ENCODE data around the gene MIB2. TPM values are rescaled to one million over a fixed set of nuclear protein-coding genes. Genes with fewer than 3 reads are reported as not detected.

Gene MIB2
- total RNA-seq, 4 donors from 2014 or later, result 94.2 to 346 (median 224) TPM

GRCh38 chr1:1617516-1617915 is 2.2 kb downstream of the MIB2 start:
- DNase-seq, result no peak
- intact Hi-C loops (cut with DNase I; ENCODE audit: low total_unique reads), result no loop called here
- in situ Hi-C loops (cut with MboI; ENCODE audit: low pct_ligation_motif_present in 1 of 4, low pct_unique_long_range_greater_than_20kb in 1 of 4, low sequenced_read_pairs in 3 of 4), result no loop called here
- TF ChIP-seq POLR2AphosphoS5 (IDR thresholded peaks at IDR 0.05) (no peak), POLR2A (IDR thresholded peaks at IDR 0.05) (no peak), EP300 (IDR thresholded peaks at IDR 0.05; ENCODE audit: low read depth) (no peak), CTCF (IDR thresholded peaks at IDR 0.05) (no peak)
- Histone ChIP-seq H3K9me3 (no peaks in the 10 kb centered on the region), H3K4me1 (peaks cover 20 to 30% (median 28%) of the 10 kb centered on the region in 4 donors), H3K36me3 (no peaks in the 10 kb centered on the region), H3K4me3 (no peak overlapping the region), H3K27ac (no peak overlapping the region), H3K27me3 (no peaks in the 10 kb centered on the region)
- WGBS, 2 donors (ENCODE audit: low coverage in 1 of 2), result 84 to 93% methylated on average over 8 to 9 of the region's 11 CpGs

- Histone ChIP-seq H3K9me3 (no peaks in the 10 kb centered on the region), H3K27me3 (no peaks in the 10 kb centered on the region), H3K36me3 (no peaks in the 10 kb centered on the region), H3K27ac (no peak overlapping the region), H3K4me1 (peaks cover 20 to 30% (median 28%) of the 10 kb centered on the region in 4 donors), H3K4me3 (no peak overlapping the region)
- TF ChIP-seq POLR2AphosphoS5 (IDR thresholded peaks at IDR 0.05), result no peak
- TF ChIP-seq CTCF (IDR thresholded peaks at IDR 0.05), result no peak
- in situ Hi-C loops (cut with MboI; ENCODE audit: low pct_ligation_motif_present in 1 of 4, low pct_unique_long_range_greater_than_20kb in 1 of 4, low sequenced_read_pairs in 3 of 4), result no loop called here
- intact Hi-C loops (cut with DNase I; ENCODE audit: low total_unique reads), result no loop called here
- 92 to 93% methylated on average over 3 to 6 of the region's 6 CpGs for WGBS, 2 donors (ENCODE audit: low coverage in 1 of 2)
- DNase-seq, result no peak
Observed at GRCh38 chr1:1617925-1618324, 2.6 kb downstream of the MIB2 start.

DNA sequence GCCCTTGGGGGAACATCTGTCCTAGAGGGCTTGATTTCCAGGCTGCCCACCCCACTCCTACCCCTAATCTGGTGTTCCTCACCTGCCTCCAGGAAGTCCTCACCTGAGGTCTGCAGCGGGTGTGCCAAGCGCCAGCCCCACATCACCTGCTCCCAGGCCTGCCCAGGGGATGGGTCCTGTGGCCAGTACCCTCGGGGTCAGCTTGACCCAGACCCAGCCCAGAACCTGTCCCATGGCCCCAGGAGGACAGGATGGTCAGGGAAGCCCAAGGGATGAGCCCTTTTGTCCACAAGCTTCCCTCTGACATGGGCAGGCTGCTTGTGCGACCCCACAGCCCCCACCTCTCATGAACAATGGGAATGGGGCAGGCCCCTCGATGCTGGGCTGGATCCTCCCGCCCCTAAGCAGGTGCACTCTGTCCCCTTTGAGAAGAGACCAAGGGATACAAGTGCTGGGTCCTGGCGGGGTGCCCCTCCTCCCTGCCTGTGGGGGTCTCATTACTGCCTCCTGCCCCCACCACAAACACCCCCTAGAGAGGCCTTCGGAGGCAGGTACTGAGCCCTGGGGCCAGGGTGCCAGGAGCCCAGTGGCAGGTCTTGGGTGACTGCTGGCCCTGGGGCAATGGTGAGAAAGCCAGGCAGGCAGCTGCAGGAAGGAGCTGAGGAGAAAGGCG is 3.2 kb downstream of the MIB2 start:
- H3K4me1 ChIP-seq, result peaks cover 19 to 29% (median 26%) of the 10 kb centered on the region in 4 donors
- in situ Hi-C loops (cut with MboI; ENCODE audit: low pct_ligation_motif_present in 1 of 4, low pct_unique_long_range_greater_than_20kb in 1 of 4, low sequenced_read_pairs in 3 of 4) (no loop called here), intact Hi-C loops (cut with DNase I; ENCODE audit: low total_unique reads) (no loop called here)
- WGBS, 2 donors (ENCODE audit: low coverage in 1 of 2), result 80 to 98% methylated on average over 1 to 8 of the region's 9 CpGs
- no peak for DNase-seq
- H3K36me3 ChIP-seq, result no peaks in the 10 kb centered on the region
- no peaks in the 10 kb centered on the region for H3K27me3 ChIP-seq
- no peak overlapping the region for H3K27ac ChIP-seq
- no peak overlapping the region for H3K4me3 ChIP-seq
- H3K9me3 ChIP-seq, result no peaks in the 10 kb centered on the region
- no peak for TF ChIP-seq EP300 (IDR thresholded peaks at IDR 0.05; ENCODE audit: low read depth)
- no peak for TF ChIP-seq POLR2A (IDR thresholded peaks at IDR 0.05)
- TF ChIP-seq POLR2AphosphoS5 (IDR thresholded peaks at IDR 0.05), result no peak
- no peak for TF ChIP-seq CTCF (IDR thresholded peaks at IDR 0.05)

DNA sequence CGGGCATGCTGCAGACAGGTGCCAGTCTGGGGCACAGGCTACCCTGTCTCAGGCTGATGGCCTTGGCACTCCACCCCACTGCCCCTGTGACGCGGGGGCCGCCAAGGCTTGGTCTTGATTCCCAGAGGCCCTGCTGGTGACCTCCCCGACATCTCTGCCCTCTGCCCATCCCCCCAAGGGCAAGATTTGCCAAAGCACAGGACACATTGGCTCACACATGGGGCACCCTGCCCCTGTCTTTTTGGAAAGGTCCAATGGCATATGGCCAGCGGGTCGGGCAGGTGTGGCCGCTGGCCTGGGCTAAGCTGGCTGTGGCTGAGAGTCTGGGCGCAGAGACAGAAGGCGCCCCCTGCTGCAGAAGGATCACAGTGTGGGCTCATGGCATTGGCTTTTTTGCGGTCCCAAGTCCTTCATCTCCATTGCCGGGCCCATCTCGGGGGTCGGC is 4.6 kb downstream of the MIB2 start:
- H3K36me3 ChIP-seq, result no peaks in the 10 kb centered on the region

More for the DNA sequence above, 4.6 kb downstream of the MIB2 start:
- Histone ChIP-seq H3K9me3 (no peaks in the 10 kb centered on the region), H3K27me3 (no peaks in the 10 kb centered on the region), H3K27ac (no peak overlapping the region), H3K4me3 (no peak overlapping the region), H3K4me1 (peaks cover 9 to 16% (median 13%) of the 10 kb centered on the region in 4 donors)
- TF ChIP-seq EP300 (IDR thresholded peaks at IDR 0.05; ENCODE audit: low read depth), result no peak
- TF ChIP-seq CTCF (IDR thresholded peaks at IDR 0.05), result peak in 1 of 5 experiments; percentile 14
- 74% methylated on average over 14 of the region's 14 CpGs; no CpG with 5 or more reads in 1 of the 2 donors for WGBS, 2 donors (ENCODE audit: low coverage in 1 of 2)
- intact Hi-C loops (cut with DNase I; ENCODE audit: low total_unique reads) (no loop called here), in situ Hi-C loops (cut with MboI; ENCODE audit: low pct_ligation_motif_present in 1 of 4, low pct_unique_long_range_greater_than_20kb in 1 of 4, low sequenced_read_pairs in 3 of 4) (no loop called here)
- DNase-seq, result no peak

Data from transverse colon (tissue), 4 donors.